ENCODE results near the gene C11orf68.

C11orf68 gene

GRCh38 chr11:65928667-65929066 is 9.8 kb upstream of the C11orf68 start:
- in situ Hi-C loops (cut with HindIII; ENCODE audit: low pct_ligation_motif_present, low sequenced_read_pairs) = no loop called here
- Histone ChIP-seq H3K4me3 (ENCODE audit: low read depth, low read length) (no peak overlapping the region), H3K27ac (no peak overlapping the region), H3K36me3 (replicated peaks) (no peaks in the 10 kb centered on the region), H3K27me3 (replicated peaks) (no peaks in the 10 kb centered on the region)
- no peak for TF ChIP-seq CTCF (IDR thresholded peaks at IDR 0.05; ENCODE audit: low read depth, low read length, missing control alignments)
- no peak for DNase-seq

- H3K36me3 ChIP-seq (replicated peaks) = peaks cover 6% of the 10 kb centered on the region
- H3K27me3 ChIP-seq (replicated peaks) = no peaks in the 10 kb centered on the region
- H3K4me3 ChIP-seq (ENCODE audit: low read depth, low read length) = no peak overlapping the region
- H3K27ac ChIP-seq = no peak overlapping the region
- no peak for DNase-seq
- no peak for TF ChIP-seq CTCF (IDR thresholded peaks at IDR 0.05; ENCODE audit: low read depth, low read length, missing control alignments)
- in situ Hi-C loops (cut with HindIII; ENCODE audit: low pct_ligation_motif_present, low sequenced_read_pairs) = no loop called here
Observed at GRCh38 chr11:65927904-65928397, 9.1 kb upstream of the C11orf68 start.

GRCh38 chr11:65925397-65925796 is 6.5 kb upstream of the C11orf68 start:
- in situ Hi-C loops (cut with HindIII; ENCODE audit: low pct_ligation_motif_present, low sequenced_read_pairs) = no loop called here
- Histone ChIP-seq H3K4me3 (ENCODE audit: low read depth, low read length) (no peak overlapping the region), H3K27ac (no peak overlapping the region), H3K27me3 (replicated peaks) (no peaks in the 10 kb centered on the region), H3K36me3 (replicated peaks) (peaks cover 22% of the 10 kb centered on the region)
- no peak for TF ChIP-seq CTCF (IDR thresholded peaks at IDR 0.05; ENCODE audit: low read depth, low read length, missing control alignments)
- no peak for DNase-seq

GRCh38 chr11:65922565-65922964 is 3.7 kb upstream of the C11orf68 start:
- H3K4me3 ChIP-seq (ENCODE audit: low read depth, low read length) = no peak overlapping the region
- H3K36me3 ChIP-seq (replicated peaks) = peaks cover 22% of the 10 kb centered on the region
- H3K27me3 ChIP-seq (replicated peaks) = no peaks in the 10 kb centered on the region
- no peak for TF ChIP-seq CTCF (IDR thresholded peaks at IDR 0.05; ENCODE audit: low read depth, low read length, missing control alignments)
- DNase-seq = no peak
- in situ Hi-C loops (cut with HindIII; ENCODE audit: low pct_ligation_motif_present, low sequenced_read_pairs) = no loop called here
- H3K27ac ChIP-seq = no peak overlapping the region

- Histone ChIP-seq H3K27me3 (replicated peaks) (no peaks in the 10 kb centered on the region), H3K27ac (no peak overlapping the region), H3K4me3 (ENCODE audit: low read depth, low read length) (no peak overlapping the region), H3K36me3 (replicated peaks) (peaks cover 22% of the 10 kb centered on the region)
- TF ChIP-seq CTCF (IDR thresholded peaks at IDR 0.05; ENCODE audit: low read depth, low read length, missing control alignments) = no peak
- DNase-seq = no peak
- in situ Hi-C loops (cut with HindIII; ENCODE audit: low pct_ligation_motif_present, low sequenced_read_pairs) = no loop called here
Observed at GRCh38 chr11:65921876-65922275, 3.0 kb upstream of the C11orf68 start.

GRCh38 chr11:65921033-65921555 is 2.2 kb upstream of the C11orf68 start:
- no peaks in the 10 kb centered on the region for H3K27me3 ChIP-seq (replicated peaks)
- H3K36me3 ChIP-seq (replicated peaks) = peaks cover 22% of the 10 kb centered on the region
- in situ Hi-C loops (cut with HindIII; ENCODE audit: low pct_ligation_motif_present, low sequenced_read_pairs) = no loop called here
- DNase-seq = no peak
- H3K27ac ChIP-seq = no peak overlapping the region
- TF ChIP-seq CTCF (IDR thresholded peaks at IDR 0.05; ENCODE audit: low read depth, low read length, missing control alignments) = no peak
- H3K4me3 ChIP-seq (ENCODE audit: low read depth, low read length) = no peak overlapping the region
